ENCODE measurements around the gene SSTR3.

GRCh38 chr22:37195921-37196320 is 16.4 kb downstream of the SSTR3 start:
- TF ChIP-seq CTCF (conservative IDR thresholded peaks at IDR 0.05 in 1 of 2, IDR thresholded peaks at IDR 0.05 in 1 of 2; ENCODE audit: low read depth in 1 of 2, low read length in 2 of 2) (no peak), EZH2 (IDR thresholded peaks at IDR 0.05; ENCODE audit: low read length, missing control alignments) (no peak)
